ENCODE data around the gene RMDN3.
A peak's percentile ranks its signal among the peaks of the same experiment; 100 is the strongest.

DNA sequence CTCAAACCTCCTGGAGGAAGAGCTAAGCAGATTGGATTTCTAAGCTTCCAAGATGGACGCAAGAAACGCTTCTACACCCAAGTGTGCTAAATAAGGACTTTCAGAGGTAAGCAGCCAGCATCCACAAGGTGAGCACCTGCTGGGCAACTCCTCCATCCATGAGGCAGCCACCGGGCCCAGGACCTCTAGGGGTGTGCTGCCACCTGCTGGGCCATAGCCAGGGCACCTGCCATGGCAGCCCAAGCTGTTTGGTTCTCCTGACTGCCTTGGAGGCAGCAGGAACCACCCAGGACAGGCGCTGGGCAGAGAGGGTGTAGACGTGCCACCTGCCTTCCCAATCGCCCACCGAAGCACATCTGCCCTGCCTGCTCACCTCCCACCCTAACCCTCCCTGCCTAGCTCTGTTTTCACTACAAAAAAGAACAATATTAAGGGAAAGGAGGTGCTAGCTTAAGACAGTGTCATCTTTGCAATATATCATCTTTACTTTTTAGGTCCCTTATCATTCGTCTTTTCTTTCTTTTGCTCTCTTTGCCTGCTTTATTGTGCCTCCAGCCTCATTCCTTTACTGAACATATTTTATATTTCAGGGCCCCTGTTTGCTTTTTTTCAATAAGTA lies 27.7 kb upstream of the RMDN3 start:
- TF ChIP-seq RAD21 (IDR thresholded peaks at IDR 0.05) (peak; percentile 90 to 98), HNF4G (IDR thresholded peaks at IDR 0.05) (no peak), TAF1 (conservative IDR thresholded peaks at IDR 0.05) (no peak), SP1 (IDR thresholded peaks at IDR 0.05) (no peak), EGR1 (IDR thresholded peaks at IDR 0.05; ENCODE audit: low read depth in 2 of 2) (no peak), JUND (IDR thresholded peaks at IDR 0.05) (no peak), GABPA (IDR thresholded peaks at IDR 0.05 in 1 of 2, conservative IDR thresholded peaks at IDR 0.05 in 1 of 2) (no peak)
- TF ChIP-seq, protein P1, sequence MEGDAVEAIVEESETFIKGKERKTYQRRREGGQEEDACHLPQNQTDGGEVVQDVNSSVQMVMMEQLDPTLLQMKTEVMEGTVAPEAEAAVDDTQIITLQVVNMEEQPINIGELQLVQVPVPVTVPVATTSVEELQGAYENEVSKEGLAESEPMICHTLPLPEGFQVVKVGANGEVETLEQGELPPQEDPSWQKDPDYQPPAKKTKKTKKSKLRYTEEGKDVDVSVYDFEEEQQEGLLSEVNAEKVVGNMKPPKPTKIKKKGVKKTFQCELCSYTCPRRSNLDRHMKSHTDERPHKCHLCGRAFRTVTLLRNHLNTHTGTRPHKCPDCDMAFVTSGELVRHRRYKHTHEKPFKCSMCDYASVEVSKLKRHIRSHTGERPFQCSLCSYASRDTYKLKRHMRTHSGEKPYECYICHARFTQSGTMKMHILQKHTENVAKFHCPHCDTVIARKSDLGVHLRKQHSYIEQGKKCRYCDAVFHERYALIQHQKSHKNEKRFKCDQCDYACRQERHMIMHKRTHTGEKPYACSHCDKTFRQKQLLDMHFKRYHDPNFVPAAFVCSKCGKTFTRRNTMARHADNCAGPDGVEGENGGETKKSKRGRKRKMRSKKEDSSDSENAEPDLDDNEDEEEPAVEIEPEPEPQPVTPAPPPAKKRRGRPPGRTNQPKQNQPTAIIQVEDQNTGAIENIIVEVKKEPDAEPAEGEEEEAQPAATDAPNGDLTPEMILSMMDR (IDR thresholded peaks at IDR 0.05; ENCODE audit: low read depth, low read length, missing input control), result peak; percentile 83
- TF ChIP-seq, protein P2, sequence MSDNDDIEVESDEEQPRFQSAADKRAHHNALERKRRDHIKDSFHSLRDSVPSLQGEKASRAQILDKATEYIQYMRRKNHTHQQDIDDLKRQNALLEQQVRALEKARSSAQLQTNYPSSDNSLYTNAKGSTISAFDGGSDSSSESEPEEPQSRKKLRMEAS (IDR thresholded peaks at IDR 0.05), result no peak
- TF ChIP-seq, protein P3, sequence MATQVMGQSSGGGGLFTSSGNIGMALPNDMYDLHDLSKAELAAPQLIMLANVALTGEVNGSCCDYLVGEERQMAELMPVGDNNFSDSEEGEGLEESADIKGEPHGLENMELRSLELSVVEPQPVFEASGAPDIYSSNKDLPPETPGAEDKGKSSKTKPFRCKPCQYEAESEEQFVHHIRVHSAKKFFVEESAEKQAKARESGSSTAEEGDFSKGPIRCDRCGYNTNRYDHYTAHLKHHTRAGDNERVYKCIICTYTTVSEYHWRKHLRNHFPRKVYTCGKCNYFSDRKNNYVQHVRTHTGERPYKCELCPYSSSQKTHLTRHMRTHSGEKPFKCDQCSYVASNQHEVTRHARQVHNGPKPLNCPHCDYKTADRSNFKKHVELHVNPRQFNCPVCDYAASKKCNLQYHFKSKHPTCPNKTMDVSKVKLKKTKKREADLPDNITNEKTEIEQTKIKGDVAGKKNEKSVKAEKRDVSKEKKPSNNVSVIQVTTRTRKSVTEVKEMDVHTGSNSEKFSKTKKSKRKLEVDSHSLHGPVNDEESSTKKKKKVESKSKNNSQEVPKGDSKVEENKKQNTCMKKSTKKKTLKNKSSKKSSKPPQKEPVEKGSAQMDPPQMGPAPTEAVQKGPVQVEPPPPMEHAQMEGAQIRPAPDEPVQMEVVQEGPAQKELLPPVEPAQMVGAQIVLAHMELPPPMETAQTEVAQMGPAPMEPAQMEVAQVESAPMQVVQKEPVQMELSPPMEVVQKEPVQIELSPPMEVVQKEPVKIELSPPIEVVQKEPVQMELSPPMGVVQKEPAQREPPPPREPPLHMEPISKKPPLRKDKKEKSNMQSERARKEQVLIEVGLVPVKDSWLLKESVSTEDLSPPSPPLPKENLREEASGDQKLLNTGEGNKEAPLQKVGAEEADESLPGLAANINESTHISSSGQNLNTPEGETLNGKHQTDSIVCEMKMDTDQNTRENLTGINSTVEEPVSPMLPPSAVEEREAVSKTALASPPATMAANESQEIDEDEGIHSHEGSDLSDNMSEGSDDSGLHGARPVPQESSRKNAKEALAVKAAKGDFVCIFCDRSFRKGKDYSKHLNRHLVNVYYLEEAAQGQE (IDR thresholded peaks at IDR 0.05), result no peak
- TF ChIP-seq, protein P4, sequence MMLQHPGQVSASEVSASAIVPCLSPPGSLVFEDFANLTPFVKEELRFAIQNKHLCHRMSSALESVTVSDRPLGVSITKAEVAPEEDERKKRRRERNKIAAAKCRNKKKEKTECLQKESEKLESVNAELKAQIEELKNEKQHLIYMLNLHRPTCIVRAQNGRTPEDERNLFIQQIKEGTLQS (IDR thresholded peaks at IDR 0.05), result no peak
